GM12874 (cell line): Measurements from ENCODE around the gene LAMA4.

ENCODE experiments used
- CTCF ChIP-seq: IDR thresholded peaks from 2 replicates; pipeline ENCODE4 v1.5.1; 2011; ENCODE audit warnings: low read depth, mild to moderate bottlenecking, control low read depth, low read length, moderate library complexity; ENCODE audit not compliant: insufficient read depth

LAMA4 gene

GRCh38 chr6:112150363-112150762, 104.0 kb downstream of the LAMA4 start:
- no peak for TF ChIP-seq CTCF

- no peak for TF ChIP-seq CTCF
Measured at GRCh38 chr6:112149719-112150263, 104.6 kb downstream of the LAMA4 start.

GRCh38 chr6:112149236-112149635, 105.1 kb downstream of the LAMA4 start:
- no peak for TF ChIP-seq CTCF

GRCh38 chr6:112148103-112148502, 106.3 kb downstream of the LAMA4 start:
- TF ChIP-seq CTCF, result no peak

- TF ChIP-seq CTCF, result no peak
Measured at GRCh38 chr6:112145080-112145573, 109.2 kb downstream of the LAMA4 start.

- no peak for TF ChIP-seq CTCF
Measured at GRCh38 chr6:112144145-112144926, 110.0 kb downstream of the LAMA4 start.

- TF ChIP-seq CTCF, result no peak
Measured at GRCh38 chr6:112141707-112142106, 112.7 kb downstream of the LAMA4 start.
